Activated naive CD4-positive, alpha-beta T cell treated with anti-CD3 and anti-CD28 coated beads for 36 hours (primary cell): Measurements from ENCODE around the gene GALNT18. TPM values are rescaled to one million over a fixed set of nuclear protein-coding genes. Genes with fewer than 3 reads are reported as not detected.

Source experiments
- CTCF ChIA-PET: fragments of 350-600 bp; sonication (Branson Sonifier 250); formaldehyde crosslinking; loops from one replicate; lab custom pipeline; 2021; ENCODE audit warnings: antibody characterized with exemption; lab: Charles Lee
- DNase-seq: peaks from one replicate; pipeline ENCODE4 v3.0.0-alpha.2; 2020
- H3K27ac Mint-ChIP-seq: one replicate; pipeline ENCODE4 v1.8.0; 2021; ENCODE audit warnings: mild to moderate bottlenecking, mixed read lengths
- H3K27me3 Mint-ChIP-seq: one replicate; pipeline ENCODE4 v1.8.0; 2021; ENCODE audit warnings: low read depth, mixed read lengths
- H3K36me3 Mint-ChIP-seq: one replicate; pipeline ENCODE4 v1.8.0; 2021; ENCODE audit warnings: low read depth, mixed read lengths
- H3K4me1 Mint-ChIP-seq: one replicate; pipeline ENCODE4 v1.8.0; 2021; ENCODE audit warnings: low read depth, mixed read lengths
- H3K4me3 Mint-ChIP-seq: one replicate; pipeline ENCODE4 v1.8.0; 2021; ENCODE audit warnings: mild to moderate bottlenecking, moderate library complexity, mixed read lengths
- H3K9me3 Mint-ChIP-seq: one replicate; pipeline ENCODE4 v1.8.0; 2021; ENCODE audit warnings: mixed read lengths
- intact Hi-C: fragments of 100-400 bp; cut with micrococcal nuclease; formaldehyde crosslinking; loops from one replicate; pipeline ENCODE4 v1.15.1; 2023
- total RNA-seq, 2 experiments: library from RNA; stranded (reverse); gene quantifications; one replicate each; pipeline ENCODE4 v1.2.3, GENCODE V29; 2021

Gene GALNT18
- total RNA-seq, 2 experiments from 2014 or later, result 4.3 to 4.7 TPM

- DNase-seq, result no peak
- no peak overlapping the region for H3K4me3 Mint-ChIP-seq
- intact Hi-C loops, result no loop called here
- peaks cover 9% of the 10 kb centered on the region for H3K27me3 Mint-ChIP-seq
- no peaks in the 10 kb centered on the region for H3K4me1 Mint-ChIP-seq
- no peak overlapping the region for H3K27ac Mint-ChIP-seq
- H3K36me3 Mint-ChIP-seq, result no peaks in the 10 kb centered on the region
- CTCF ChIA-PET, result interaction anchor here (0.6 kb wide), 1 partner anchor 108 kb away, joined by 4 read pairs; no protein-coding TSS in a partner anchor
- H3K9me3 Mint-ChIP-seq, result no peaks in the 10 kb centered on the region
Measured at GRCh38 chr11:11550534-11550933, 71.3 kb downstream of the GALNT18 start.

- Mint-ChIP-seq H3K27ac (no peak overlapping the region), H3K36me3 (no peaks in the 10 kb centered on the region), H3K9me3 (no peaks in the 10 kb centered on the region), H3K4me1 (no peaks in the 10 kb centered on the region), H3K4me3 (no peak overlapping the region), H3K27me3 (peaks cover 2% of the 10 kb centered on the region)
- CTCF ChIA-PET, result no interaction called here
- intact Hi-C loops, result no loop called here
- no peak for DNase-seq
Measured at GRCh38 chr11:11545285-11546275, 76.2 kb downstream of the GALNT18 start.

- Mint-ChIP-seq H3K4me3 (no peak overlapping the region), H3K4me1 (no peaks in the 10 kb centered on the region), H3K36me3 (no peaks in the 10 kb centered on the region), H3K27ac (no peak overlapping the region), H3K9me3 (no peaks in the 10 kb centered on the region), H3K27me3 (no peaks in the 10 kb centered on the region)
- intact Hi-C loops, result no loop called here
- CTCF ChIA-PET, result no interaction called here
- no peak for DNase-seq
Measured at GRCh38 chr11:11543656-11544055, 78.1 kb downstream of the GALNT18 start.

- Mint-ChIP-seq H3K27me3 (peaks cover 2% of the 10 kb centered on the region), H3K4me1 (no peaks in the 10 kb centered on the region), H3K27ac (no peak overlapping the region), H3K9me3 (no peaks in the 10 kb centered on the region), H3K4me3 (no peak overlapping the region), H3K36me3 (no peaks in the 10 kb centered on the region)
- DNase-seq, result no peak
- CTCF ChIA-PET, result no interaction called here
- intact Hi-C loops, result no loop called here
Measured at GRCh38 chr11:11540157-11540556, 81.6 kb downstream of the GALNT18 start.

GRCh38 chr11:11538277-11538960, 83.4 kb downstream of the GALNT18 start:
- Mint-ChIP-seq H3K4me3 (no peak overlapping the region), H3K27me3 (peaks cover 2% of the 10 kb centered on the region), H3K36me3 (no peaks in the 10 kb centered on the region), H3K4me1 (no peaks in the 10 kb centered on the region), H3K9me3 (no peaks in the 10 kb centered on the region), H3K27ac (no peak overlapping the region)
- intact Hi-C loops, result no loop called here
- CTCF ChIA-PET, result no interaction called here
- DNase-seq, result no peak

GRCh38 chr11:11537871-11538270, 83.9 kb downstream of the GALNT18 start:
- no peaks in the 10 kb centered on the region for H3K4me1 Mint-ChIP-seq
- peaks cover 2% of the 10 kb centered on the region for H3K27me3 Mint-ChIP-seq
- no peak for DNase-seq
- intact Hi-C loops, result no loop called here
- no peaks in the 10 kb centered on the region for H3K9me3 Mint-ChIP-seq
- CTCF ChIA-PET, result no interaction called here
- H3K27ac Mint-ChIP-seq, result no peak overlapping the region
- no peaks in the 10 kb centered on the region for H3K36me3 Mint-ChIP-seq
- no peak overlapping the region for H3K4me3 Mint-ChIP-seq

- CTCF ChIA-PET, result no interaction called here
- intact Hi-C loops, result no loop called here
- DNase-seq, result no peak
- Mint-ChIP-seq H3K27me3 (peaks cover 2% of the 10 kb centered on the region), H3K4me1 (no peaks in the 10 kb centered on the region), H3K4me3 (no peak overlapping the region), H3K9me3 (no peaks in the 10 kb centered on the region), H3K36me3 (no peaks in the 10 kb centered on the region), H3K27ac (no peak overlapping the region)
Measured at GRCh38 chr11:11537372-11537771, 84.4 kb downstream of the GALNT18 start.

GRCh38 chr11:11536650-11537049, 85.2 kb downstream of the GALNT18 start:
- Mint-ChIP-seq H3K4me1 (no peaks in the 10 kb centered on the region), H3K27me3 (peaks cover 2% of the 10 kb centered on the region), H3K27ac (no peak overlapping the region), H3K36me3 (no peaks in the 10 kb centered on the region), H3K4me3 (no peak overlapping the region), H3K9me3 (no peaks in the 10 kb centered on the region)
- DNase-seq, result no peak
- CTCF ChIA-PET, result no interaction called here
- intact Hi-C loops, result no loop called here

- Mint-ChIP-seq H3K4me3 (no peak overlapping the region), H3K9me3 (no peaks in the 10 kb centered on the region), H3K27me3 (peaks cover 2% of the 10 kb centered on the region), H3K27ac (no peak overlapping the region), H3K36me3 (no peaks in the 10 kb centered on the region), H3K4me1 (no peaks in the 10 kb centered on the region)
- intact Hi-C loops, result no loop called here
- no peak for DNase-seq
- CTCF ChIA-PET, result no interaction called here
Measured at GRCh38 chr11:11535611-11536010, 86.2 kb downstream of the GALNT18 start.

- H3K4me1 Mint-ChIP-seq, result no peaks in the 10 kb centered on the region
- no peaks in the 10 kb centered on the region for H3K36me3 Mint-ChIP-seq
- CTCF ChIA-PET, result no interaction called here
- peaks cover 2% of the 10 kb centered on the region for H3K27me3 Mint-ChIP-seq
- DNase-seq, result no peak
- intact Hi-C loops, result no loop called here
- no peaks in the 10 kb centered on the region for H3K9me3 Mint-ChIP-seq
- no peak overlapping the region for H3K4me3 Mint-ChIP-seq
- no peak overlapping the region for H3K27ac Mint-ChIP-seq
Measured at GRCh38 chr11:11534981-11535380, 86.8 kb downstream of the GALNT18 start.

GRCh38 chr11:11533751-11534150, 88.1 kb downstream of the GALNT18 start:
- Mint-ChIP-seq H3K4me3 (no peak overlapping the region), H3K27me3 (peaks cover 2% of the 10 kb centered on the region), H3K4me1 (no peaks in the 10 kb centered on the region), H3K9me3 (no peaks in the 10 kb centered on the region), H3K27ac (no peak overlapping the region), H3K36me3 (no peaks in the 10 kb centered on the region)
- CTCF ChIA-PET, result no interaction called here
- DNase-seq, result no peak
- intact Hi-C loops, result no loop called here

GRCh38 chr11:11533057-11533456, 88.7 kb downstream of the GALNT18 start:
- no peak for DNase-seq
- Mint-ChIP-seq H3K4me3 (no peak overlapping the region), H3K27ac (no peak overlapping the region), H3K27me3 (peaks cover 2% of the 10 kb centered on the region), H3K36me3 (no peaks in the 10 kb centered on the region), H3K9me3 (no peaks in the 10 kb centered on the region), H3K4me1 (no peaks in the 10 kb centered on the region)
- CTCF ChIA-PET, result no interaction called here
- intact Hi-C loops, result no loop called here

GRCh38 chr11:11532574-11532973, 89.2 kb downstream of the GALNT18 start:
- Mint-ChIP-seq H3K4me1 (no peaks in the 10 kb centered on the region), H3K4me3 (no peak overlapping the region), H3K36me3 (no peaks in the 10 kb centered on the region), H3K9me3 (no peaks in the 10 kb centered on the region), H3K27ac (no peak overlapping the region), H3K27me3 (peaks cover 2% of the 10 kb centered on the region)
- CTCF ChIA-PET, result no interaction called here
- no peak for DNase-seq
- intact Hi-C loops, result no loop called here
